Esophagus squamous epithelium (tissue), 4 donors: ENCODE measurements around the gene TMEM238.

Experiments used
- CTCF ChIP-seq, 6 experiments: fragments of 450-650 bp in 4 of 6; fragments of 200-600 bp in 2 of 6; sonication (generic) in 2 of 6; IDR thresholded peaks; one replicate each; pipeline ENCODE4 v1.5.1; 2016 to 2019; ENCODE audit warnings: antibody characterized with exemption in 6 of 6, mild to moderate bottlenecking in 4 of 6, moderate library complexity in 4 of 6
- POLR2A ChIP-seq, 4 donors: fragments of 450-650 bp; IDR thresholded peaks; one replicate each; pipeline ENCODE4 v1.6.1; 2017; ENCODE audit warnings: antibody characterized with exemption in 4 of 4, mild to moderate bottlenecking in 4 of 4, moderate library complexity in 3 of 4

GRCh38 chr19:55431183-55431582 is 47.1 kb upstream of the TMEM238 start:
- no peak for TF ChIP-seq CTCF (IDR thresholded peaks at IDR 0.05)
- TF ChIP-seq POLR2A (IDR thresholded peaks at IDR 0.05): no peak
